Measurements from ENCODE around the gene LGALS1.

The LGALS1 gene

GRCh38 chr22:37672920-37673455 lies 2.4 kb upstream of the LGALS1 start:
- TF ChIP-seq CTCF (IDR thresholded peaks at IDR 0.05; ENCODE audit: low read depth, low read length, missing control alignments), result no peak
- Histone ChIP-seq H3K36me3 (replicated peaks) (peaks cover 8% of the 10 kb centered on the region), H3K27ac (no peak overlapping the region), H3K27me3 (replicated peaks) (no peaks in the 10 kb centered on the region), H3K4me3 (ENCODE audit: low read depth, low read length) (no peak overlapping the region)
- DNase-seq, result no peak
- in situ Hi-C loops (cut with HindIII; ENCODE audit: low pct_ligation_motif_present, low sequenced_read_pairs), result no loop called here

- in situ Hi-C loops (cut with HindIII; ENCODE audit: low pct_ligation_motif_present, low sequenced_read_pairs), result no loop called here
- TF ChIP-seq CTCF (IDR thresholded peaks at IDR 0.05; ENCODE audit: low read depth, low read length, missing control alignments), result no peak
- Histone ChIP-seq H3K36me3 (replicated peaks) (peaks cover 18% of the 10 kb centered on the region), H3K27me3 (replicated peaks) (no peaks in the 10 kb centered on the region), H3K4me3 (ENCODE audit: low read depth, low read length) (no peak overlapping the region), H3K27ac (no peak overlapping the region)
- no peak for DNase-seq
Observed at GRCh38 chr22:37674248-37674647, 1.2 kb upstream of the LGALS1 start.

GRCh38 chr22:37675930-37676735 lies 697 bp downstream of the LGALS1 start:
- TF ChIP-seq CTCF (IDR thresholded peaks at IDR 0.05; ENCODE audit: low read depth, low read length, missing control alignments), result no peak
- in situ Hi-C loops (cut with HindIII; ENCODE audit: low pct_ligation_motif_present, low sequenced_read_pairs), result no loop called here
- Histone ChIP-seq H3K27me3 (replicated peaks) (no peaks in the 10 kb centered on the region), H3K27ac (peak overlapping the region; percentile 79), H3K36me3 (replicated peaks) (peaks cover 27% of the 10 kb centered on the region), H3K4me3 (ENCODE audit: low read depth, low read length) (peak overlapping the region; percentile 93)
- DNase-seq, result no peak

- in situ Hi-C loops (cut with HindIII; ENCODE audit: low pct_ligation_motif_present, low sequenced_read_pairs), result no loop called here
Observed at GRCh38 chr22:37676736-37677492, 1.5 kb downstream of the LGALS1 start.

GRCh38 chr22:37677493-37677974 lies 2.1 kb downstream of the LGALS1 start:
- in situ Hi-C loops (cut with HindIII; ENCODE audit: low pct_ligation_motif_present, low sequenced_read_pairs), result no loop called here
- Histone ChIP-seq H3K27ac (peak overlapping the region; percentile 14), H3K36me3 (replicated peaks) (peaks cover 27% of the 10 kb centered on the region), H3K27me3 (replicated peaks) (no peaks in the 10 kb centered on the region), H3K4me3 (ENCODE audit: low read depth, low read length) (peak overlapping the region; percentile 93)
- TF ChIP-seq CTCF (IDR thresholded peaks at IDR 0.05; ENCODE audit: low read depth, low read length, missing control alignments), result no peak
- DNase-seq, result no peak

More at GRCh38 chr22:37676736-37677492, 1.5 kb downstream of the LGALS1 start:
- H3K36me3 ChIP-seq (replicated peaks), result peaks cover 27% of the 10 kb centered on the region
- peak overlapping the region; percentile 79 for H3K27ac ChIP-seq
- no peak for TF ChIP-seq CTCF (IDR thresholded peaks at IDR 0.05; ENCODE audit: low read depth, low read length, missing control alignments)
- peak; percentile 97 for DNase-seq
- no peaks in the 10 kb centered on the region for H3K27me3 ChIP-seq (replicated peaks)
- peak overlapping the region; percentile 93 for H3K4me3 ChIP-seq (ENCODE audit: low read depth, low read length)
